GM18951 (cell line): ENCODE measurements around the gene XXYLT1.
"Not testable (repeated sequence)": the region's sequence is repeated elsewhere in the genome, so short reads cannot be mapped to it uniquely, and the experiment has no call there.

Experiments used
- POLR2A ChIP-seq: IDR thresholded peaks from 4 replicates; pipeline ENCODE4 v1.6.1; 2011; ENCODE audit warnings: mild to moderate bottlenecking; ENCODE audit not compliant: insufficient read length, insufficient read depth; ENCODE audit errors: extremely low read depth
- in situ Hi-C: fragments of 300-500 bp; cut with MboI; formaldehyde crosslinking; loops from one replicate; pipeline ENCODE4 v1.12.0; 2022; ENCODE audit warnings: low sequenced_read_pairs, mixed read lengths, inconsistent platforms; ENCODE audit not compliant: unreplicated experiment

Gene XXYLT1

DNA sequence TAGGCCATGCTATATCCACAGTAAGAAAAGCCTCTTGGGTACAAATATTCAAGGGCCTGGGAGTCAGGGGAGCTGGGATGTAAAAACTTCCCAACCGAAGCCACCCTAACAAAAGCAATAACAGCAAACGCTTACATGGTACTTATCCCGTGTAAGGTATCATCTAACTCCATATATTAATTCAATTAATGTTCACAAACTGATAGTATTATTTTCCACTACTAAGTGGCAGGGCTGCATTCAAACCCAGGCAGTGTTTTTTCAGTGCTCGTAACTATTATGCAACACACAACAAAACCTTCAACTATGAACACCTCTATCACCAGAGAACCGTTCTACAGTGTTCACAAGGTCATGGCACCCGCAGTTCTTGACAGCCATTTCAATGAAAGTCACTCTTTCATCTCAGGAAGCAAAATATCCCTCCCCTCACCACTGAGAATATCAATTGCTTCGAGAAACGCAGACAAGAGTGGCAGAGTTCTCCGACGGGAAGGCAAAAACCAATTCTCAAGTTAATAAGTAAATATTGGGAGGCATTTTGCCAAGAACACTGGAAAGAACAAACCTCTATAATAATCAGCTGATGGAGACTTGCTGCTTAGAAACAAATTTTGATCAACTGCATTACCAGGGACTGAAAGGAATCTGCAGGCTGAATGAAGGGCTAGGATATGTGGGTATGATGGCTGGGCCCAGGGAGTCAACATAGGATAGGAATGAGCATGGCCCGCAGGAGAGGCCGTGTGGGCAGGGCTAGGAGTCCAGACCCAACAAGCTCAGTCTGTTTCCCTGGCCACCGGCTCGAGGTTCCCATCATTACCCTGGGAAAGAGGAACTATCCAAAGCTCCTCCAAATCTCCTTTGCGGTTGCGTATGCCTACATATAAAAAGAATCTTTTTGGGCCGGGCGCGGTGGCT, 72.3 kb downstream of the XXYLT1 start:
- TF ChIP-seq POLR2A: no peak
- in situ Hi-C loops: no loop called here

DNA sequence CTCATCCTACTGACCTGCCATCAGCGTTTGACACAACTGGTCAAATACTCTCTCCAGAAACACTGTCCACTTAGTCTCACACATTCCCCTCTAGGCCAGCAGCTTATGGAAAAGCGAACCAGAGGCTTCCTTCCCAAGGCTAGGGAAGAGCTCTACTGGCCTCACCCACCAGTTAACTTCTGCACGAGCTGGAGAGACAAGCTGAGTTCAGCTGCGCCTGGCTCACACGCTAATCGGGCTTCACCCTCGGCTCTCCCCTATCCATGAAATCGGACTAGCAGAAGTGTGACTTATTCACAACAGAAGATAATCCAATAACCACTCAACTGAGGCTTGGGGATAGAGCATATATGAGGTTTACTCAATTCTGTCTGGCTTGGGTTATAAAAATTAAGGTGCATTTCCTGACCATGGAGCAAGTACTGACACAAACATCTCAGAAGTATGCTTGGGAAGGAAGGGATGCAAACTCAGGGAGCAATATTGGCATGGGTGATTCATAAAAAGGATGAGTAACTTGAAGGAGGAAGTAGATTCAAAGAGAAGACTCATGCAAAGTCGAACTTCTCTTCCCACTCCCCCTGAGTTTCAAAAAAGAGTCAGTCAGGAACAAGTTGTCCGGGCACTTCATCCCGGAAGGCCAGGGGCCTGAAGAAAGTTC, 73.1 kb downstream of the XXYLT1 start:
- in situ Hi-C loops: no loop called here
- TF ChIP-seq POLR2A: no peak

DNA sequence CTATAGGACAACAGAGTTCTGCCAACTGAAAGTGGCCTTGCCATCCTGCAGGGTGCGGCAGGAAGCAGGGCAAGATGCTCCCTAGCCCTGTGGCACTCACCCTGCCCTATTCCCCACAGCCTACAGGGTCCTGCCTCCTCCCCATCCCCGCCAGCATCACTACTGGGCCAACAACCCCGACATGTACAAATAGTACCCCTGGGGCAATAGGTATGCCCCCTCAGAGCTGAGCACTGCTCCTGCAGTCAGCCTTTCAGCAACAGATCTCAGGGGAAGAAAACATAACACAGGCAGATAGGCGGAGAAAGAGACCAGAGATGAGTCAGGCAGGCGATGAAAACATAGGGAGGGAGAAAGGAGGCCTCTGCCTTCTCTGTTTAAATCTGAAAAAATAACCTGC, 74.7 kb downstream of the XXYLT1 start:
- no peak for TF ChIP-seq POLR2A
- in situ Hi-C loops: no loop called here

DNA sequence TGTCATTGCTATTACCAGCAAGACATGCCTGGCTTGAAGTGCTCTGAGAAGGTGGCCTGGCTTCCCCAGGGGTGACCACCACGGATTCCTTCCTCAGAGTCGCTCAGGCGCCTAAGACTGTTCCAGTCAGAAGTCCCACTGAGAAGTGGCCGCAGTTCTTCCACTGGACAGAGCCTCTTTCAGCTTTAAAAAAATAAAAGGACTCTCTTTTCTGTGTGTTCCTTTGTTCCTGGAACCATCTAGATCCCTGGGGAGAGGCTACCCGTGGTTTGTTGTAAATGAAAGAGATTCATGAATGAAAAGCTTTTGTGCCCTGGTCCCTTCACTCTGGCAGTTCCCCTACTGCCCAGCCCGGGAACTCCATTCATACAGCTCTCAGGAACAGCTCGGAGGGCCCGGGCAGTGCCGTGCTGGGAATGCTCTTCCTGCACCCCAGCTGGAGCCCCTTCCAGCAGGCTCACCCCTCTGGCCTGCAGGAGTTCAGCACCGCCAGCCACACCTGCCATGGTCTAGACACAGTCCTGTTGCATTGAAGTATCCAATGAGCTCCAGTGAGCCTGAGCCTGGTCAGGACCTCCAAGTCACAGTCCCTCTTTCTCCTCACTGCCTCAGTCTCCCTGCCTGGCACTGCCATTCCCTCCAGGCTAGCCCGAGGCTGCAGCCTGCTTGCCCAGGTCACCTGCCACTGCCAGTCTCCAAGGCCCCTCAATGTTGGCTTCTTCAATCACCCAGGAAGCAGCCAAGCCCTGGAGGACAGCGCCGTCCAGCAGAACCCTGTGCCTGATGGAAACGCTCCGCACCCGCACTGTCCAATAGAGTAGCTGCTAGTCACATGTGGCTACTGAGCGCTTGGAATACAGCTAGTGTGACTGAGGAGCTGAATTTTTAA, 75.4 kb downstream of the XXYLT1 start:
- no peak for TF ChIP-seq POLR2A
- in situ Hi-C loops: no loop called here

DNA sequence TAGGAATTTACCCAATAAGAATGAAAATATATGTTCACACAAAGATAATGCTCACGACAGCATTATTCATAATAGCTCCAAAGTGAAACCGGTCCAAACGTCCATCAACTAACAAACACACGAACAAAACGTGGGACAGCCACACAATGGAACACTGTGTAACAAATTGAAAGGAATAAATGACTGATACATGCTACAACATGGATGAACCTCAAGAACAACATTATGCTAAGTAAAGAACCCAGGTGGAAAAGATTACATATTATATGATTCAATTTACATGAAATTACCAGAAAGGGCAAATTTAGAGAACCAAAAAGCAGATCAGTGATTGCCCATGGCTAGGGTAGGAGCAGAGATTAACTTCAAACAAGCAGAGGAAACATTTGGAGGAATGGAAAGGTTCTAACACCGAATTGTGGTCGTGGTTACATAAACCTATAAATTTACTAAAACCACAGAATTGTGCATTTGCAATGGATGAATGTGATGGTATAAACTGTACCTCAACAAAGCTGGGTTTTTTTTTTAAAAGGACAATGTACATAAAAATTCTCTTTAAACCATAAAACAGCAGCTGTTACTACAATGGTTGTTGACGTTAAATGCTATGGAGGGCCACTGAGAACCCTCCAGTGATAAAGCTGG, 76.3 kb downstream of the XXYLT1 start:
- in situ Hi-C loops: no loop called here
- no peak for TF ChIP-seq POLR2A

DNA sequence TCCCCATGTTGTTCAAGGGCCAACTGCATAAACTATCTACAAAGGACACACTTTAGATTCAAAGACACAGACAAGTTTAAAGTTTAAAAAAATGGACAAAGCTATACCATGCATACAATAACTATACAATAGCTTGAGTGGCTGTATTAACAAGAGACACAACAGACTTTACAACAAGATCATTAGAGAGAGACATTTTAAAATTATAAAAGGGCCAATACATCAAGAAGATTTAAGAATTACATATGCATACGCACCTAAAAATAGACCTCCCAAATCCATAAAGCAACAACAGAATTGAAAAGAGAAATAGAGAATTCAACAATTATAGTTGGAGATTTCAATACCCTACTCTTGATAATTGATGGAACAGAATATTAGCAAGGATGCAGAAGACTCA, 79.4 kb downstream of the XXYLT1 start:
- in situ Hi-C loops: no loop called here
- no peak for TF ChIP-seq POLR2A

DNA sequence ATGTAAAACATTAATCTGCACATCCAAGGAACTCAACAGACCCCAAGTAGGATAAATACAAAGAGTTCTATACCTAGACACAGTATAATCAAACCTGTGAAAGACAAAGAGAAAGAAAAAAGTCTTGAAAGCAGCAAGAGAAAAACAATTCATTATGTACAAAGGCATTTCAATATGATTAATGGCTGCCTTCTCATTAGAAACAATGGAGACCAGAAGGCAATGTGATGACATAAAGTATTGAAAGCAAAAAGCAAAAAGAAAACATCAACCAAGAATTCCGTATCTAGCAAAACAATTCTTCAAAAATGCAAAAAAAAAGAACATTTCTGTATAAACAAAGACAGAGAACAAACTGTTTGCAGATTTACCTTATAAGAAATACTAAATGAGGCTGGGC, 81.1 kb downstream of the XXYLT1 start:
- no peak for TF ChIP-seq POLR2A
- in situ Hi-C loops: no loop called here

DNA sequence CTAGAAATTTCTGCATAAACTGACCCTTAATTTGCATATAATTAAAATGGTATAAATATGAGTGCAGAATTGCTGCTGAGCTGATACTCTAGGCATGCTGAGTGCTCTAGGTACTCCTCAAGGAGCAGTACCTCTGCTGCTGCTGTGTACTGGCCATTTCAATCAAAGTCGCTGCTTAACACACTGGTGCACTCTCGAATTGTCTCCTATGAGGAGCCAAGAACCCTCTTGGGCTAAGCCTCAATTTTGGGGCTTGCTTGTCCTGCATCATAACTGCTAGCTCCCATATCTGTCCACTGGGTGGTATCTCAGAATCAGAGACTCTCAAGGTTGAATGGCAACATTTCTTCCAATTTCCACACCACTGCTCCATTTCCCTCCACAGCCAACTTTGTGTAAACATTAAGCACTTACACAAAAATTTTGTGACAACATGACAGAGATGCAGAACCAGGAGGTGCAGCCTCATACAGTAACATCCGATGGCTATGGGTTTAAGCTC, 82.5 kb downstream of the XXYLT1 start:
- TF ChIP-seq POLR2A: no peak
- in situ Hi-C loops: no loop called here

DNA sequence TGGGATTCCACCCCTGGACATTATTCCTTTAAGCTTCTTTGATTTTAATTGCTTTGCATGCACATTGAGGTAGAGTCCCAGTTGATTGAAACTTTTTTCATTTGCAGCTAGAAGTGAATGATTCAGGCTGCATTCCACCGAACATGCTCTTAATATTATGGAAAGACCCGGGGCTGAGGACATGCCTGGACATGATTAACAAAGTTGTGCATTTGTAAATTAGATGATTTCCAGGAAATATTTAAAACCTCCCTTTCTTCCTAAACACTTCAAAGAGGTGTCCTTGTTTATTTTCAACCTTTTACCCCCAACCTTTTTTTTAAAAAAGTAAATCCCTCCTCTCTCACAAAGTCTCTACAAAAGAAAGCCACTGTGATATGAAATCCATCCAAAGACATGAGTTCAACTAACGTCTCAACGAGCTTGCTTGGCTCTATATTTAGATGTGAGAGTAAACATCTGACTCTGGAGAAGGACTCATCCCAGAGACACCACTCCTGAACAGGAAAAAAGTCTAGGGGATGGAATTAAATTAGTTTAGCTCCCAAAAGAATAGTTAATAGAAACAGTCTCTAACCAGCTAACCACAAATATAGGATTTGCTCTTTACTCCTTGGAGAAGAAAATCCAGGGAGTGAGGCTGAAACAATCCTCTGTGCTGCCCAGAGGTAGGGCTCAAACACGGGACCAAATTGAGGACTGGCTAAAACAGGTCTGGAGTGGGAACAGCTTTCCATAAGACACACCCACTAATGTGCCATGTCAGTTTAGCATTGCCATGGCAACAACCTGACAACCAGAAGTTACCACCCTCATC, 83.1 kb downstream of the XXYLT1 start:
- no peak for TF ChIP-seq POLR2A
- in situ Hi-C loops: no loop called here

DNA sequence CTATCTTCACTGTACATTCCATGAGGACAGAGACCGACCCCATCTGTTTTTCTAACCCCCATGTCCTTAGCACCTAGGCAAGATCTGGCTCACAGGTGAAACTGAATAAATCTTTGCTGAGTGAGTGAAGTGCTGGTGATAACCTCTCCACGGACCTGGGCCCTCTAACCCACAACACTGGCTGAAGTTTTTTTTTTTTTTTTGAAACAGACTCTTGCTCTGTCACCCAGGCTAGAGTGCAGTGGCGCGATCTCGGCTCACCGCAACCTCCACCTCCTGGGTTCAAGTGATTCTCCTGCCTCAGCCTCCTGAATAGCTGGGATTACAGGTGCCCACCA, 84.3 kb downstream of the XXYLT1 start:
- in situ Hi-C loops: not testable (repeated sequence)

DNA sequence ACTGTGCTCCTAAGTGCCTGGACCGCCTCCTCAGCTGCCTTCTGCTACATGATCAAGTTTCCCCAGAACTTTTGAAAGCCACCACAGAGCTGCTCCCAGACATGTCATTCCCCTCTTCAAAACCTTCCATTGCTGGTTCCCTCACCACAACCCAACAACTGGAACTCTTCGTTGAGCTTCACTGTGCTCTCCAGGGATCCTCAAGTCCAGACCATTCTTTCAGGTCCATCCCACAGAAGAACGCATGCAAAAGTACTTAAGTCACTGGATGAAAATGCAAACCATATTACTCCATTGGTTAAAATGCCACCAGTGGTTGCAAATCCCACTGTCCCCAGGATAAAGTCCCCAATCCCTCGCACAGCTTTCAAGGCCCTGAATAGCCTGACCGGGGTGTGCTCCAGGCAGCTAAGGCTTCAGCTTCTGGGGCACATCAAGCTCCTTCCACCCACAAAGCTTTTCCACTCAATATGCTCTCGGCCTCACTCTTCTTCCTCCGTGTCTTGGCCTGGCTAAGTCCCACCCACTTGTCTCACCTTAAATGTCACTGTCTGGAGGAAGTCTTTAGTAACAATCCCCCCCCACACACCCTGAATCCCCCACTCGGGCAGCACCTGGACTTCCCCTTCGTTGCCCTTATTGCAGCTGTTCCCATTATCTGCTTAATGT, 84.8 kb downstream of the XXYLT1 start:
- no peak for TF ChIP-seq POLR2A
- in situ Hi-C loops: no loop called here

DNA sequence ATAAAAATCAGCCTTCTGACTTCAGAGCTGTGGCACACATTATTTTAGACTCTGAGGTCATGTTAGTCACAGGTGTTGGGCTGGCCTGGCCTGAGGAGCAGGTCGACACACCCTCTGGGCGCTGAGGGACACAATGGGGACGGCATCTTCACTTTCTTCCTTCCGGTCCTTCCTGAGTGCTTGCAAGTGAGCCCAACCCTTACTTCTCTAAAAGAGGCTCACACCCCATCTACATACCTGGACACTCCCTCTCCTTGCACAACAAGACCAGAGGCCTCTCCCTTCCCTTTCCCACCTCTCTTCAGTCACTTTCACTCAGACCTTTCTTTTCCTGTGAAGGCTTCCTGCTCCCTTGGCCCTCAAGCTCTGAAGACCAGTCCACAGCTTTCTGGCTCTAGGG, 85.4 kb downstream of the XXYLT1 start:
- TF ChIP-seq POLR2A: no peak
- in situ Hi-C loops: no loop called here
